Panc1 (cell line): ENCODE measurements around the gene NRP2. TPM values are rescaled to one million over a fixed set of nuclear protein-coding genes. Genes with fewer than 3 reads are reported as not detected.

Experiments
- ATAC-seq: fragments of 200-7000 bp; cut with Tn5 transposase; 2 replicates; pipeline ENCODE4 v1.9.1; 2020; ENCODE audit warnings: mild to moderate bottlenecking, moderate library complexity
- BruUV-seq: library from RNA; stranded (reverse); fragments of 400-500 nt; replicated peaks from 2 replicates; lab custom pipeline; 2021; lab: Mats Ljungman, UMichigan
- CTCF ChIA-PET: fragments of 300-600 bp; sonication (Branson Sonifier 250); formaldehyde crosslinking; loops from one replicate; lab custom pipeline; 2022; ENCODE audit warnings: antibody characterized with exemption; lab: Charles Lee
- POLR2A ChIA-PET: fragments of 300-600 bp; sonication (Branson Sonifier 250); formaldehyde crosslinking; loops from one replicate; lab custom pipeline; 2022; ENCODE audit warnings: antibody characterized with exemption; lab: Charles Lee
- DNase-seq: peaks from one replicate; pipeline ENCODE4 v3.0.0-alpha.2; 2010; ENCODE audit warnings: low read depth, low spot score
- H3K27ac ChIP-seq: 2 replicates; pipeline ENCODE4 v1.5.1; 2011; ENCODE audit warnings: mild to moderate bottlenecking, low read length, inconsistent platforms
- H3K27me3 ChIP-seq: fragments of 200-500 bp; sonication (Bioruptor generic); 2 replicates; pipeline ENCODE4 v1.6.0; 2014; ENCODE audit warnings: low read length, inconsistent platforms; ENCODE audit not compliant: control insufficient read depth, insufficient read depth
- H3K36me3 ChIP-seq: fragments of 200-500 bp; sonication (Bioruptor generic); 2 replicates; pipeline ENCODE4 v1.5.1; 2014; ENCODE audit warnings: inconsistent platforms, mild to moderate bottlenecking, low read length, moderate library complexity; ENCODE audit not compliant: control insufficient read depth, insufficient read depth
- H3K4me1 ChIP-seq: 2 replicates; pipeline ENCODE4 v1.5.1; 2011; ENCODE audit warnings: inconsistent platforms, mild to moderate bottlenecking, low read length, moderate library complexity; ENCODE audit not compliant: control insufficient read depth, insufficient read depth
- H3K4me3 ChIP-seq, 2 experiments: 2 replicates each; pipeline ENCODE4 v1.5.1; 2011 to 2012; ENCODE audit warnings: low read depth in 2 of 2, low read length in 2 of 2, mild to moderate bottlenecking in 2 of 2, inconsistent platforms in 1 of 2, moderate library complexity in 1 of 2
- H3K9me3 ChIP-seq: fragments of 200-500 bp; sonication (Bioruptor generic); 2 replicates; pipeline ENCODE4 v1.5.1; 2014; ENCODE audit warnings: low read depth, mild to moderate bottlenecking, inconsistent platforms, low read length, moderate library complexity; ENCODE audit not compliant: control insufficient read depth, insufficient read depth
- CTCF ChIP-seq: fragments of 450-650 bp; IDR thresholded peaks from 2 replicates; pipeline ENCODE4 v1.5.1; 2017; ENCODE audit warnings: mild to moderate bottlenecking
- POLR2AphosphoS5 ChIP-seq: IDR thresholded peaks from 2 replicates; pipeline ENCODE4 v1.6.1; 2012; ENCODE audit warnings: mild to moderate bottlenecking, low read depth, low read length, moderate library complexity
- REST ChIP-seq, 2 experiments: IDR thresholded peaks; 2 replicates each; pipeline ENCODE4 v1.6.1; 2011 to 2012; ENCODE audit warnings: low read depth in 2 of 2, control low read depth in 1 of 2, low read length in 1 of 2, mild to moderate bottlenecking in 1 of 2, moderate library complexity in 1 of 2; ENCODE audit not compliant: insufficient read depth in 1 of 2
- SIN3A ChIP-seq: IDR thresholded peaks from 2 replicates; pipeline ENCODE4 v1.6.1; 2012; ENCODE audit warnings: low read depth, mild to moderate bottlenecking, low read length, moderate library complexity, borderline replicate concordance; ENCODE audit not compliant: insufficient read depth
- TCF7L2 ChIP-seq: IDR thresholded peaks from 2 replicates; pipeline ENCODE4 v1.6.1; 2011; ENCODE audit warnings: mild to moderate bottlenecking, low read depth, low read length, inconsistent platforms
- in situ Hi-C: cut with HindIII; loops from 2 replicates; pipeline ENCODE4 v1.10.0; 2016; ENCODE audit warnings: low sequenced_read_pairs, low pct_unique_long_range_greater_than_20kb
- intact Hi-C: fragments of 100-400 bp; cut with micrococcal nuclease; formaldehyde crosslinking; loops from one replicate; pipeline ENCODE4 v1.10.0; 2022; ENCODE audit not compliant: unreplicated experiment
- total RNA-seq: library from RNA; stranded (reverse); gene quantifications from one replicate; pipeline ENCODE4 v1.2.1, GENCODE V29; 2021; ENCODE audit not compliant: unreplicated experiment

The NRP2 gene
- total RNA-seq, 1 experiment from 2014 or later, result 6.7 TPM

GRCh38 chr2:205640716-205641115 is 41.6 kb upstream of the NRP2 start:
- no TSS peak for BruUV-seq
- CTCF ChIA-PET, result no interaction called here
- intact Hi-C loops, result no loop called here

GRCh38 chr2:205642599-205643356 is 39.5 kb upstream of the NRP2 start:
- CTCF ChIA-PET, result no interaction called here
- DNase-seq (no peak), ATAC-seq (no peak)
- Histone ChIP-seq H3K27ac (no peak overlapping the region), H3K27me3 (0 out of 2 replicates have a peak, but pooled peaks cover 4% of the 10 kb centered on the region), H3K4me3 (no peak overlapping the region), H3K36me3 (no peaks in the 10 kb centered on the region), H3K9me3 (no peaks in the 10 kb centered on the region), H3K4me1 (no peaks in the 10 kb centered on the region)
- in situ Hi-C loops, result no loop called here
- POLR2A ChIA-PET, result no interaction called here
- intact Hi-C loops, result no loop called here
- BruUV-seq, result no TSS peak
- TF ChIP-seq REST (IDR thresholded peaks at IDR 0.05; ENCODE audit: insufficient read depth in 1 of 2, low read depth in 2 of 2, low read length in 1 of 2) (no peak), TCF7L2 (no peak), SIN3A (no peak), POLR2AphosphoS5 (no peak), CTCF (no peak)

More at GRCh38 chr2:205640716-205641115, 41.6 kb upstream of the NRP2 start:
- no peak overlapping the region for H3K27ac ChIP-seq
- no peaks in the 10 kb centered on the region for H3K9me3 ChIP-seq
- H3K4me3 ChIP-seq, result no peak overlapping the region
- in situ Hi-C loops, result no loop called here
- H3K4me1 ChIP-seq, result no peaks in the 10 kb centered on the region
- H3K27me3 ChIP-seq, result peaks cover 6% of the 10 kb centered on the region; the same call in 1 of the 2 replicates
- DNase-seq (no peak), ATAC-seq (no peak)
- TF ChIP-seq CTCF (no peak), SIN3A (no peak), POLR2AphosphoS5 (no peak), TCF7L2 (no peak)
- H3K36me3 ChIP-seq, result no peaks in the 10 kb centered on the region
- POLR2A ChIA-PET, result no interaction called here
